T-helper 9 cell (primary cell): ENCODE results near the gene SENP1.
"Not testable (repeated sequence)": the region's sequence is repeated elsewhere in the genome, so short reads cannot be mapped to it uniquely, and the experiment has no call there.

Experiments
- DNase-seq: peaks from one replicate; pipeline ENCODE4 v3.0.0-alpha.2; 2020
- total RNA-seq, 2 donors: gene quantifications; one replicate each; lab custom pipeline; 2026; lab: John Stamatoyannopoulos, UW

Gene SENP1
- total RNA-seq: 22.7 to 57.6 reads per million in 2 donors

- peak; percentile 83 for DNase-seq
Observed at GRCh38 chr12:48105867-48106680, at the start of gene SENP1. TSS of gene SENP1 (minus strand) at chr12:48106079. CDS start at chr12:48101472, 4,607 bp downstream.

- no peak for DNase-seq
Observed at GRCh38 chr12:48151103-48151771, 45.4 kb upstream of the SENP1 start.

GRCh38 chr12:48145981-48146380, 40.1 kb upstream of the SENP1 start:
- no peak for DNase-seq

GRCh38 chr12:48143898-48144297, 38.0 kb upstream of the SENP1 start:
- no peak for DNase-seq

- no peak for DNase-seq
Observed at GRCh38 chr12:48142818-48143674, 37.2 kb upstream of the SENP1 start.

GRCh38 chr12:48135027-48135426, 29.1 kb upstream of the SENP1 start:
- no peak for DNase-seq

GRCh38 chr12:48132826-48133225, 26.9 kb upstream of the SENP1 start:
- DNase-seq: no peak

GRCh38 chr12:48131517-48131916, 25.6 kb upstream of the SENP1 start:
- DNase-seq: no peak

- no peak for DNase-seq
Observed at GRCh38 chr12:48129376-48129775, 23.5 kb upstream of the SENP1 start.

GRCh38 chr12:48128800-48129199, 22.9 kb upstream of the SENP1 start:
- no peak for DNase-seq

- no peak for DNase-seq
Observed at GRCh38 chr12:48126953-48127630, 21.2 kb upstream of the SENP1 start.

- DNase-seq: no peak
Observed at GRCh38 chr12:48125985-48126384, 20.1 kb upstream of the SENP1 start.

GRCh38 chr12:48125542-48125941, 19.7 kb upstream of the SENP1 start:
- DNase-seq: not testable (repeated sequence)

- DNase-seq: no peak
Observed at GRCh38 chr12:48123169-48123568, 17.3 kb upstream of the SENP1 start.

GRCh38 chr12:48122065-48122834, 16.4 kb upstream of the SENP1 start:
- DNase-seq: no peak

GRCh38 chr12:48121522-48121921, 15.6 kb upstream of the SENP1 start:
- DNase-seq: no peak

- no peak for DNase-seq
Observed at GRCh38 chr12:48119834-48120195, 13.9 kb upstream of the SENP1 start.

GRCh38 chr12:48119078-48119833, 13.4 kb upstream of the SENP1 start, which contains the start of gene PFKM:
TSS of gene PFKM (plus strand) at chr12:48119364. CDS start at chr12:48122775, 3,411 bp downstream.
- DNase-seq: peak; percentile 39

- DNase-seq: no peak
Observed at GRCh38 chr12:48118284-48118871, 12.5 kb upstream of the SENP1 start.

GRCh38 chr12:48115957-48116356, 10.1 kb upstream of the SENP1 start:
- DNase-seq: no peak

GRCh38 chr12:48111312-48111693, 5.4 kb upstream of the SENP1 start:
- not testable (repeated sequence) for DNase-seq
